Left lung (tissue), 10 donors: ENCODE data around the gene DLEU7. TPM values are rescaled to one million over a fixed set of nuclear protein-coding genes. Genes with fewer than 3 reads are reported as not detected.

Source experiments
- ATAC-seq: fragments of 200-7000 bp; cut with Tn5 transposase; one replicate; pipeline ENCODE4 v1.9.1; 2020; ENCODE audit warnings: moderate library complexity
- DNase-seq, 4 donors: peaks; one replicate each; pipeline ENCODE4 v3.0.0-alpha.2; 2013 to 2020
- H3K27ac ChIP-seq, 2 donors: fragments of 200-600 bp; sonication (generic) in 1 of 2; one replicate each; pipeline versions ENCODE4 v1.5.0 to v1.8.0; 2020 to 2021
- H3K27me3 ChIP-seq, 2 donors: fragments of 200-600 bp; sonication (generic) in 1 of 2; one replicate each; pipeline versions ENCODE4 v1.5.0 to v1.8.0; 2020 to 2021
- H3K36me3 ChIP-seq, 2 donors: fragments of 200-600 bp; sonication (generic) in 1 of 2; one replicate each; pipeline versions ENCODE4 v1.5.0 to v1.8.0; 2020 to 2021
- H3K4me1 ChIP-seq, 2 donors: fragments of 200-600 bp; one replicate each; pipeline ENCODE4 v1.8.0; 2021
- H3K4me3 ChIP-seq, 2 donors: fragments of 200-600 bp; sonication (generic) in 1 of 2; one replicate each; pipeline versions ENCODE4 v1.5.0 to v1.8.0; 2020 to 2021; ENCODE audit warnings: mild to moderate bottlenecking in 1 of 2
- H3K9me3 ChIP-seq, 2 donors: fragments of 200-600 bp; sonication (generic) in 1 of 2; one replicate each; pipeline versions ENCODE4 v1.5.0 to v1.8.0; 2020 to 2021
- intact Hi-C, 2 donors: fragments of 100-400 bp; cut with DNase I; formaldehyde crosslinking; loops; one replicate each; pipeline versions ENCODE4 v1.11.2 to v1.14.2; 2022
- polyA plus RNA-seq, 6 donors: library from polyadenylated mRNA; unstranded; fragments of 120-200 nt; gene quantifications; one replicate each; pipeline ENCODE4 v1.2.1, GENCODE V29; 2013; ENCODE audit not compliant: insufficient read length in 6 of 6
- total RNA-seq, 2 donors: library from RNA; stranded (reverse); fragmentation: NEBNext Ultra II Directional; extraction: Animal tissue kit (Norgen Biotek cat#: 25700); gene quantifications; one replicate each; pipeline ENCODE4 v1.2.1, GENCODE V29; 2021
- TF ChIP-seq, protein P1 (sequence below), 2 donors: fragments of 200-600 bp; sonication (generic) in 1 of 2; IDR thresholded peaks; one replicate each; pipeline versions ENCODE4 v1.5.0 to v1.8.0; 2021; ENCODE audit warnings: antibody characterized with exemption in 2 of 2
- donor health status: DM: no; HTN: yes; CAD: no.
- donor health status: DM: no; HTN: no; CAD: no.

The DLEU7 gene
- total and polyA plus RNA-seq, 8 donors = 0.23 to 1.9 (median 0.39) TPM

DNA sequence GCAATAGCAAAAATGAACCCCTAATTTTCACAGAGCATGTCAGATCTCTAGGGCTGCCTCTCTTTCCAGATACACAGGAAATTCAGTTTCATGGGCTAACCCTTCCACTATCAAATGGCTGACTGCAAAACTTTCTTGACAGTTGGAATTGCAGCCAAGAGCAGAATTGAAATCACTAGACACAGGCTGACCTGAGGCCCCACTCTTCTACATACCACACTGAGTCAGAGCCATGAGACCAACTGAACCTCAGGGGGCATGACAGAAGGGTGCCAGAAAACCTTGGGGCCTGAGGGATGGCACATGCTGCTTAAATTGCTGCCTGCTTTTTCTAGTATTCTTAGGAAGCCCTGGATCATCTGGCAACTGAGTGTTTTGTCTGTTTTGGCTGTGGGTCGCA is 1.7 kb upstream of the DLEU7 start:
- H3K4me3 ChIP-seq = no peak overlapping the region
- DNase-seq (no peak), ATAC-seq (no peak)
- H3K4me1 ChIP-seq = peaks cover 8 to 13% of the 10 kb centered on the region in 2 donors
- intact Hi-C loops = no loop called here
- peaks cover 16 to 22% of the 10 kb centered on the region in 2 donors for H3K27me3 ChIP-seq
- H3K9me3 ChIP-seq = no peaks in the 10 kb centered on the region
- TF ChIP-seq, protein P1, sequence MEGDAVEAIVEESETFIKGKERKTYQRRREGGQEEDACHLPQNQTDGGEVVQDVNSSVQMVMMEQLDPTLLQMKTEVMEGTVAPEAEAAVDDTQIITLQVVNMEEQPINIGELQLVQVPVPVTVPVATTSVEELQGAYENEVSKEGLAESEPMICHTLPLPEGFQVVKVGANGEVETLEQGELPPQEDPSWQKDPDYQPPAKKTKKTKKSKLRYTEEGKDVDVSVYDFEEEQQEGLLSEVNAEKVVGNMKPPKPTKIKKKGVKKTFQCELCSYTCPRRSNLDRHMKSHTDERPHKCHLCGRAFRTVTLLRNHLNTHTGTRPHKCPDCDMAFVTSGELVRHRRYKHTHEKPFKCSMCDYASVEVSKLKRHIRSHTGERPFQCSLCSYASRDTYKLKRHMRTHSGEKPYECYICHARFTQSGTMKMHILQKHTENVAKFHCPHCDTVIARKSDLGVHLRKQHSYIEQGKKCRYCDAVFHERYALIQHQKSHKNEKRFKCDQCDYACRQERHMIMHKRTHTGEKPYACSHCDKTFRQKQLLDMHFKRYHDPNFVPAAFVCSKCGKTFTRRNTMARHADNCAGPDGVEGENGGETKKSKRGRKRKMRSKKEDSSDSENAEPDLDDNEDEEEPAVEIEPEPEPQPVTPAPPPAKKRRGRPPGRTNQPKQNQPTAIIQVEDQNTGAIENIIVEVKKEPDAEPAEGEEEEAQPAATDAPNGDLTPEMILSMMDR (IDR thresholded peaks at IDR 0.05) = no peak
- no peaks in the 10 kb centered on the region for H3K36me3 ChIP-seq
- H3K27ac ChIP-seq = no peak overlapping the region

GRCh38 chr13:50844084-50844875 is 788 bp upstream of the DLEU7 start:
- DNase-seq = no peak

DNA sequence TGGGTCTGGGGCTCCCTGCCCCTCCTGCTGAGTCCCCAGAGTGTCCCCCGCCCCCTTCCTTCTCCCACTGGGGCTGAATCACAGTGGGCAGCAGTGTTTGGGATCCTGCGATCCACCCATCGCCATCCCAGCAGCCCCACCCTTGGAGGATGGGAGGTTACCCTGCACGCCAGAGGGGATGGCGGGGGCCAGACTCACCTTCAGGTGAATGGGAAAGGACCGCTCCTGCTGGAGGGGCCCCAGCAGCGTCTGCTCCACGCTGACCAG is 569 bp downstream of the DLEU7 start:
- Histone ChIP-seq H3K36me3 (no peaks in the 10 kb centered on the region), H3K9me3 (no peaks in the 10 kb centered on the region), H3K4me3 (no peak overlapping the region), H3K27me3 (peaks cover 16 to 22% of the 10 kb centered on the region in 2 donors), H3K27ac (no peak overlapping the region), H3K4me1 (peaks cover 8 to 13% of the 10 kb centered on the region in 2 donors)
- DNase-seq (no peak), ATAC-seq (no peak)
- intact Hi-C loops = no loop called here
- TF ChIP-seq, protein P1 (IDR thresholded peaks at IDR 0.05) = no peak

More at GRCh38 chr13:50844084-50844875, 788 bp upstream of the DLEU7 start:
- Histone ChIP-seq H3K9me3 (no peaks in the 10 kb centered on the region), H3K4me3 (no peak overlapping the region), H3K4me1 (peaks cover 8 to 13% of the 10 kb centered on the region in 2 donors), H3K27me3 (peaks cover 16 to 22% of the 10 kb centered on the region in 2 donors), H3K27ac (no peak overlapping the region), H3K36me3 (no peaks in the 10 kb centered on the region)
- intact Hi-C loops = no loop called here
- ATAC-seq = no peak
- TF ChIP-seq, protein P1 (IDR thresholded peaks at IDR 0.05) = no peak

GRCh38 chr13:50842251-50842989 is 1.1 kb downstream of the DLEU7 start:
- ATAC-seq (no peak), DNase-seq (no peak)
- H3K27ac ChIP-seq = no peak overlapping the region
- peaks cover 8 to 13% of the 10 kb centered on the region in 2 donors for H3K4me1 ChIP-seq
- H3K4me3 ChIP-seq = no peak overlapping the region
- TF ChIP-seq, protein P1 (IDR thresholded peaks at IDR 0.05) = no peak
- H3K27me3 ChIP-seq = peaks cover 16 to 22% of the 10 kb centered on the region in 2 donors
- intact Hi-C loops = no loop called here
- H3K36me3 ChIP-seq = no peaks in the 10 kb centered on the region
- H3K9me3 ChIP-seq = no peaks in the 10 kb centered on the region

- Histone ChIP-seq H3K36me3 (no peaks in the 10 kb centered on the region), H3K27me3 (peaks cover 16 to 22% of the 10 kb centered on the region in 2 donors), H3K27ac (no peak overlapping the region), H3K4me1 (peaks cover 8 to 13% of the 10 kb centered on the region in 2 donors), H3K9me3 (no peaks in the 10 kb centered on the region), H3K4me3 (no peak overlapping the region)
- ATAC-seq = no peak
- TF ChIP-seq, protein P1 (IDR thresholded peaks at IDR 0.05) = no peak
- DNase-seq = no peak
- intact Hi-C loops = no loop called here
Observed at GRCh38 chr13:50841786-50842185, 1.7 kb downstream of the DLEU7 start.
